Activated CD4-positive, CD25-positive, alpha-beta regulatory T cell treated with anti-CD3 and anti-CD28 coated beads, Interleukin-2, amount 50 U/mL, for 72 hours (primary cell): ENCODE measurements around the gene ACTMAP.
A peak's percentile ranks its signal among the peaks of the same experiment; 100 is the strongest.

Experiments used
- DNase-seq: peaks from one replicate; pipeline ENCODE4 v3.0.0; 2021

ACTMAP gene

DNA sequence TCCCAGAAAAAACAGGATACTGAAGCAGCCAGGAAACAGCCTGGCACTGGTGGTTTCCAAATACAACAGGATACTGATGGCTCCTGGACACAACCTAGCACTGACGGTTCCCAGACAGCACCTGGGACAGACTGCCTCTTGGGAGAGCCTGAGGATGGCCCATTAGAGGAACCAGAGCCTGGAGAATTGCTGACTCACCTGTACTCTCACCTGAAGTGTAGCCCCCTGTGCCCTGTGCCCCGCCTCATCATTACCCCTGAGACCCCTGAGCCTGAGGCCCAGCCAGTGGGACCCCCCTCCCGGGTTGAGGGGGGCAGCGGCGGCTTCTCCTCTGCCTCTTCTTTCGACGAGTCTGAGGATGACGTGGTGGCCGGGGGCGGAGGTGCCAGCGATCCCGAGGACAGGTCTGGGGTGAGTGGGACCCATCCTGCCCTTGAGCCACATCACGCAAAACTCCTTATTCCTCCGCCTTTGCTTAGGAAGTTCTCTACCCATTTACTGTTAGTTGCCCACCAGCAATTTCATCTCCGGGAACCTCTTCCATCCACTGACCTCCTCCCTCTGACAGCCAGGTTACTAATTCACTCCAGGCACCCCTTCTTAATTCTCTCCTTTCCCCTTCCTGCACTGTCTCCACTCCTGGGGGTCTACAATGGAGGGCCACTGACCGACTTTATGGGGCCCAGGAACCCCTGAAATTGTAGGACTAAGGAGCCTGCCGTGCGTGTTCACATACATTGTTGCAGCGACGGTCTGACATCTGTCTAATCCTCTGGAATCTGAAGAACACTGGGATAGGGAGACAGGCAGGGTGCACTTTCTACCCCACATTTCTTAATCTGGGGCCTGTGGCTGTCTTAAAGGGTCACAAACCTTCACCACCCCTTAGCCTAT is 32.1 kb downstream of the ACTMAP start:
- no peak for DNase-seq

DNA sequence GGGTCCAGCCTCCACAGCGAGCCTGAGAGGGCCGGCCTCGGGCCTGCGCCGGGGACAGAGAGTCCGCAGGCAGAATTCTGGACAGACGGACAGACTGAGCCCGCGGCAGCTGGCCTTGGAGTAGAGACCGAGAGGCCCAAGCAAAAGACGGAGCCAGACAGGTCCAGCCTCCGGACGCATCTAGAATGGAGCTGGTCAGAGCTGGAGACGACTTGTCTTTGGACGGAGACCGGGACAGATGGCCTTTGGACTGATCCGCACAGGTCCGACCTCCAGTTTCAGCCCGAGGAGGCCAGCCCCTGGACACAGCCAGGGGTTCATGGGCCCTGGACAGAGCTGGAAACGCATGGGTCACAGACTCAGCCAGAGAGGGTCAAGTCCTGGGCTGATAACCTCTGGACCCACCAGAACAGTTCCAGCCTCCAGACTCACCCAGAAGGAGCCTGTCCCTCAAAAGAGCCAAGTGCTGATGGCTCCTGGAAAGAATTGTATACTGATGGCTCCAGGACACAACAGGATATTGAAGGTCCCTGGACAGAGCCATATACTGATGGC is 32.9 kb downstream of the ACTMAP start:
- DNase-seq, result no peak

DNA sequence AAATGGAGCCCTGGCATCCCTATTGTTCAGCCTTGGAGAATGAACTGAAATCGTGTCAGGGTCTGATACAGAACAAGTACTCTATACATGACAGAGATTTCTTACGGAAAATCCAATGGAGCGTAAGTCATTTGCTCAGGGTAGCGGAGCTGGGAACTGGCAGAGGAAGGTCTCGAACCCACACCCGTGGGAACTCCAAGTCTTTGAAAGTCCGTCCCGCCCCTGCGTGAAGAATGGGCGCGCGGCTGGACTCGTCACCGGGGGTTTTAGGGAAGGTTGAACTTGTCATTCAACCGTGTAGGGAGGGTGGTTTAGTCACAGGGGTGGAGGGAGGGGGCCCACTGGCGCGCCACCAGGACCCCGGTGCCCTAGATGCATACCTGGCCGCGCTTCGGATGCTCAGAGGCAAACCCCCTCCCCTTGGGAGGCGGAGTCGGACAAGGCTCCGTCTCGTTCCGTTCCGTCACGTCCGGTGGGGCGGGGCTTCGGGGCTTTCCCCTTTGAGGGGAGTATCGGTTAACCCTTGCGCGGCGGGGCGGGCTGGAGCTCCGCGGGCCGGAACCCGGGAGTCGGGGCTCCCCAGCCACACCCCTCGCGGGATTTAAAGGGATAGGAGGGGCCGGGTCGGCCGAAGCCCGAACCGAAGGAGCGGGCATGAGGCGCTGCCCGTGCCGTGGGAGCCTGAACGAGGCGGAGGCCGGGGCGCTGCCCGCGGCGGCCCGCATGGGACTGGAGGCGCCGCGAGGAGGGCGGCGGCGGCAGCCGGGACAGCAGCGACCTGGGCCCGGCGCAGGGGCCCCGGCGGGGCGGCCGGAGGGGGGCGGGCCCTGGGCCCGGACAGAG is 33.6 kb downstream of the ACTMAP start, which contains the start of the genes COQ8B and ITPKC:
COQ8B (minus strand) TSS at position 405 of the 843 bp plus-strand sequence. CDS start 2,254 bp downstream, outside the sequence.
ITPKC (plus strand) TSS at position 631 of the 843 bp plus-strand sequence; CDS start at position 655, 24 bp downstream.
- peak; percentile 100 for DNase-seq

DNA sequence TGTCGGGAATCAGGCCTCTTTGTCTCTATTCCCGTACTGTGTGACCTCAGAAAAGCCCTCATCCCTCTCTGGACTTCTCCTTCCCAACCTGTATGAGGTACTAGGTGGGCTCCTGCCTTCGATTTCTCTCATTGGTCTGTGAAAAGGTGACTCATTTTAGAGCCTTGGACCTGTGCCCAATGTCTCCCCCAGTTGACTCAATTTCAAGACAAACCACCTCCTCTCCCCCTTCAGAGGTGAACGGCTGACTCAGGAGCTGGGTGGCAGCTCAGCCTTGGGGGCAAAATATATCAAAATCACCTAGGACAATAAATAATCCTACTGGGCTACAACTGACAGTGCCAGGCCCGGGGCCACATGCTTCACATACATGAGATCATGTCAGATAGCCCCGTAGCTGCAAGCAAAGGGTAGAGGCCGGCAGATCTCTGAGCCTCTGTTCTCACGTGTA is 34.2 kb downstream of the ACTMAP start:
- no peak for DNase-seq

DNA sequence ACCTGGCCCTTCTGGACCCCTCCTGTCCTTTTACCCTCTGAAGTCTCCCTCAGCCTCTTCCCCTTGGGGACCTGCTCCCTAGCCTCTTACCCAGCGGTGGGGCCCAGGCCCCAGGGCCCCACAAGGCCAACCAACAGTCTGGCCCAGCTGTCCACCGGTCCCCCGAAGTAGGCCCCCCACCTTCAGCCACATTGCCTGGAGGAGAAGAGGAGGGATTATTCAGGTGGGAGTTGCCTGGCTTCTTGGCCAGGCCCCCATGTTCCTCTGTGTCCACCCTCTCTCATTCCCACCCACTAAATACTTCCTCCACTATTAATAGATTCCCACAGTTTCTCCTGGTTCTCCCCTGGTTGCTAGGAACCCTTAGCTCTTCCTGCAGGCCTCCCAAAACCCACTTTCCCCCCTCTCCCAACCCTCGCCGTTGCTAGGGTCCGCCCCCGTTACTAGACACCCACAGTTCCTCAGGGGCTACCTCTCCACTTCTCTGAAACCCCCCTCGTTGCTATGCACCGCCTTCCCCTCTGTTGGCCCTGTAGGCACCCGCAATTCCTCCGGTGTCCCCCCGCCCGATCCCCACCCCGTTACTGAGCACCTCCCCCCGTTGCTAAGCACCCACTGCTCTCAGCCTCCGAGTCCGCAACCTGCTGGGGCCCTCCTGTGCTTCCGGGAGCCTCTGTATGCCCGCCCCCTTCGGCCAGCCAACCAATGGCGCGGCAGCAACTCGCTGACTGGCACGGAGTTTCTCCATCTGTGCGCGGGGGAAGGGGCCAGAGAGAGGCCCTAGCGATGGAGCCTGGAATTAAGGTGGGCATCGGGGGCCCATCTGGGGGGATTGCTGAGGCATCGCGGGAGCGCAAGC is 35.6 kb downstream of the ACTMAP start:
- peak; percentile 92 for DNase-seq

DNA sequence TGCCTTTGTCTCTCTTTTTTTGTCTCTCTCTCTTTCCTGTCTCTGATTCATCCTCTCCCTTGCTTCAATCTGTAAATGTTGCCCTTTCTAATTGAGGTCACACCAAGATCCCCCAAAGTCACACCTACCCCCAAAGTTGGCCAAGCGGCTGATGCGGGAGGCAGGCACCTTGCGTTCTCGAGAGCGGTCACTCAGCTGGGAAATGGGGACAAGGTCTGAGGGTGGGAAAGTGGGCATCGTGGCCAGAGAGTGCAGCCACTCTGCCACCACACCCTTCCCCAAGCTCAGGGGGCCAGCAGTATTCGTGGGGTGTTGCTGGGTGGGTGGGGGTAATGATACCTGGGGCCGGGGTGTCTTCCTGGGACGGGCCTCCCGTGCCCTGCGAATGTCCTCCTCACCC is 36.3 kb downstream of the ACTMAP start:
- DNase-seq, result no peak

DNA sequence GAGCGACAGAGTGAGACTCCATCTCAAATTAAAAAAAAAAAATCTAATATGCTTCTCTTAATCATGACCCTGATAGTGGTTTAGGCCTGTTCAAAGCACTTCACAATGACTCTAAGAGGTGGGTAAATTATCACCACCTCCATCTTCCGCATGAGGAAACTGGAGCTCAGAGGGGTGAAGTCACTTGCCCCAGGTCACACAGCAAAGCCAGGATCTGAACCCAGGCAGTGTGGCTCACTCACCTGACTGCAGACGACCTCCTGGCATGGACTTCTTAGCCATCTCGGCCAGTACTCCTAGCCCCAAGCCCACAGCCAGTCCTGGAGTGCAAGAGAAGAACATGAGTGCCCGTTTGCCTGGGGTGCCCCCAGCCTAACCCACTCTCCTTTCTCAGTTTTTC is 40.5 kb downstream of the ACTMAP start:
- no peak for DNase-seq

DNA sequence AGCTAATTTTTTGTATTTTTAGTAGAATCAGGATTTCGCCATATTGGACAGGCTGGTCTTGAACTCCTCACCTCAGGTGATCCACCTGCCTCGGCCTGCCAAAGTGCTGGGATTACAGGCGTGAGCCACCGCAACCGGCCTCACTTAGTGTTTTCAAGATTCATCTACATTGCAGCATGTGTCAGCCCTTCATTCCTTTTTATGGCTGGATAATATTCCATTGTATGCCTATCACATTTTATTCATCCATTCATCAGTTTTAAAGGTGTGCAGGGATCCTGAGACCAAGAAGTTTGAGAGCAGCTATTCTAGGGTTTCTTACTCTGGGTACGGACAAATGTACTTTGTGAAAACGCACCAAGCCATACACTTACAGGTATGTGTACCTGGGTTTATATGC is 42.7 kb downstream of the ACTMAP start:
- no peak for DNase-seq

DNA sequence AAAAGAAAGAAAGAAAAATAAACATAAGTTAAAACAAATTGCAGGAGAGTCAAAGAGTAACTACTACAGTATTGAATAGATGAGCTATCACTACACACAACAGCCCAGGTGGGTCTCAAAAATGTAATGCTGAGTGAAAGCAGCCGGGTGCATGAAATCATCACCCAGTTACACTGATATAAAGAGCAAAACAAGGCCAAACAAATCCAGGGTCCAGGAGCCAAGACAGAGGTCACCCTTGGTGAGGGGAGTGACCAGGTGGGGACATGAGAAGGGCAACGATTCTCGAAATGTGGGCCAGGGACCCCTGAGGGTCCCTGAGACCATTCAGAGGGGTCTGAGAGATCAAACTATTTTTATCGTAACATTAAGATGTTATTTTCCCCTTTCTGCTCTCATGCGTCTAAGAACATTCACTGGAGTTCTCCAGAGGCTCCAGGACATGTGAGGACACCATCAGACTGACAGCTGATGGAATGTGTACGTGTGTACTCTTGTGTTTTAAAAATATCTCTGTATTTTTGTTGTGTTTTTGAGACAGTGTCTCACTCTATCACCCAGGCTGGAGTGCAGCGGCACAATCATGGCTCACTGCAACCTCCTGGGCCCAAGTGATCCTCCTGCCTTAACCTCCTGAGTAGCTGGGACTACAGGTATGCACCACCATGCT is 44.2 kb downstream of the ACTMAP start:
- no peak for DNase-seq

DNA sequence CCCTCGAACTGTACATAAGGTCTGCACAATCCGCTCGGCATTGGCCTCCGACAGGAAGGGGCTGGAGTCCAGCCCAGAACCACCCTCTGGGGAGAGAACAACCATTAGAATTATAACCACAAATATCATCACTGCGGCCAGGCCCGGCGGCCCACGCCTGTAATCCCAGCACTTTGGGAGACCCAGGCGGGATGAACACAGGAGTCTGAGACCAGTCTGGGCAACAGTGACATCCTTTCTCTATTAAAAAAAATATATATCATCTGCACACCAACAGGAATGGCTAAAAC is 45.0 kb downstream of the ACTMAP start:
- no peak for DNase-seq

DNA sequence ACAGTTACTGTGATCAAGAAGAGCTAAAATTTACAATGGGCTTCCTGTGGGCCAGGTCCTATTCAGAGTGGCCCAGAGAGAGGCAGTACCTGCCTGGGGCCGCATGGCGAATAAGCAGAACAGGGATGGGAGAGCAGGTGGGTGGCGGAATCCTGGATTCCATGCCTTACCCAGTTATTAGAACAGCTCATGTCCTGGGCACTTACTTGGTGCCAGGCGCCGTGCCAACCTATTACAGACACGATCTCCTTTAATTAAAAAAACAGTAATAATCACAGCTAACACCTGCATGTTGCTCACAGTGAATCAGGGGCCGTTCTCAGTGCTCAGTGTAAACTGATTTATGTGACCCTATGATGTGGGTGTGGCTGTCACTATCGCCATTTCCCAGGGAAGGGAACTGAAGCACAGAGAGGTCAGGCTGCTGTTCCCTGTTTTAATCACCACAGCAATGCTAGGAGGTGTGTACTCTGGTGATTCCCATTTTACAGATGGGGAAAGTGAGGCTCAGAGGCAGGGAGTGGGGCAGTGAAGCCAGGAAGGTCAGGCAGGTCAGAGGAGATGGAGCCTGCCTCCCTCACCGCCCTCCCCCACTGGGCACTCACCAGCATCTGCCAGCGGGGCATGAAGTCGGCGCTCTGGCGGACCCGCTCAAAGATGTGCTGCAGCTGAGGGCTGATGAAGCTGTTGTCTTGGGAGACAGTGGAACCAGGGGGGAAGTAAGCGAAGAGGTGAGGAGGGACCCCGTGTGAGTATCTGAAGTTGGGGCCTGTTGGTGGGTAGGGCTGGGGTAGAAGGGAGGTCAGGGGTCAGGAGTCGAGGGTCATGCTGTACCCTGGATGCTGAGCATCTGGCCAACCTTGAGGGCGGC is 45.6 kb downstream of the ACTMAP start:
- no peak for DNase-seq

DNA sequence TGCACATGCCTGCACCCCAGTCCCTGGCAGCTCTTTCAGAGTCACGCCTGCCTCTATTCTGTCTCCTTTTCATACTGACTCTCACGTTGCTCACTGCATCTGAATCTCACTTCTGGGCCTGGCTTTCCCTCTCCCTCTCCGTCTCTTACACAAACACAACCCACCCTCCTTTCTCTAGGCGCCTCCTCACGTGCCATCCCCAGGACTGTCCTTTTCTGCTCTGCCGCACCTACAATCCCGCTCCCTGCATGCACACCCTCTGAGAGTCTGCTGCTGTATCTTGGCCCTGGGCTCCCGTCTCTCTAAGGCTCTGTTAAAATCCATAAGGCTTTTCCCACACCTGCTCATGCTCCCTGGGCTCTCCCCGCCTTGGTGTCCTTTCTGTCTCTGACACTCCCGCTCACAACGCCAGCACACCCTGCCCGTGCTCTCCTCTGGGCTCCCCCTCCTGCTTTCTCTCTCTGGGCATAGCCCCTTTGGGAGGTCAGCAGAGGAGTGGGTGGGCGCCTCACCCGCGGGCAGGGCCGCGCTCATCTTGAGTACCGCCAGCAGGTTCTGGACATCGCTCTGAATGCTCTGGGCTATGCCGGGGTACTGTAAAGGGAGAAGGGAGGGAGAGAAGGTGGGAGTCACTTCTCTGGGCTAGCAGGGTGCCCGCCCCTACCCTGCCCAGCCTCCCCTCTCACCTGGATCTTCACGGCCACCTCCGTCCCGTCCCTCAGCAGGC is 47.1 kb downstream of the ACTMAP start:
- DNase-seq, result no peak

DNA sequence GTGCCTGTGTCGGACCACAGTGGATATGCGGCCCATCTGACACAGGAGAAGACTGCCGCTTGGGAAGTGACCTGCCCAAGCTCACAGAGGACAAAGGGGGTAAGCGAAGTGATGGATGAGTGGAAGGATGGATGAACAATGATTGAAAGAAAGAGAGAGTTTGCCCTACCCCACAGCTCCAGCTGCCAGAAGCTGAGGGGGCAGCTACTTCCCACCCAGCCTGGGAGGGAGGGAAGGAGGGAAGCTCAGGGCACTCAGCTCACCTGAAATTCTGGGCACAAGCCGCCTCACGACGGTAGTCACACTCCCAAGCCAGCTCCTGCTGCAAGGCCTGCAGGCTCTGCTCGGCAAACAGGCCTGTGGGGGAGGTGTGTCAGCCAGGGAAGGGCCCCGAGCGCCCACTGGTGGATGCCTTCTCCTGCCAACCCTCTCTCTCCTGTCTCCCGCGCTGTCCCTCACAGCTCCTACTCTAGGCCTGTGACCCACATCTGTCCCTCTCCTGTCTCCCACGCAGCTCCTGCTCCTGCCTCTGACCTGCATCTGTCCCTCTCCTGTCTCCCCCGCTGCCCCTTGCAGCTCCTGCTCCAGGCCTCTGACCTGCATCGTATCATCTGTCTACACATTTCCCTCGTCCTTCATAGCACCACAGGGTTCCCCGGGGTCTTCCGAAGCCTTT is 47.8 kb downstream of the ACTMAP start:
- no peak for DNase-seq

DNA sequence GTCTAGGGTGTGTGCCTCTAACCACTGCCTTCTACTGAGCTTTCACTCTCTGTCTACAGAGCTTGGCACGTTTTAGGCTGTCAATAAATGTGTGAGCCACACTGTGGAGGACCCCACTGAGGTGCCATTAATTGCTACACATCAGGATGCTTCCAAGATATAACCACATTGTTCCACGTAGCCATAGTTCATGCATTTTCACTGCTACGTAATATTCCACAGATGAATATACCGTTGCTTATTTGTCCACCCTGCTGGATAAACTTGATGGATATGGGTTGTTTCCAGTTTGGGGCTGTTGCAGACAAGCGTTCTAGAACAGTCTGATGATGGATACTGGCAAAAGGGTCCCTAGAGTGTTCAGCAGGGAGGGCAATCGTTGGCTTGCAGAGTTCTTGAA is 48.5 kb downstream of the ACTMAP start:
- no peak for DNase-seq

DNA sequence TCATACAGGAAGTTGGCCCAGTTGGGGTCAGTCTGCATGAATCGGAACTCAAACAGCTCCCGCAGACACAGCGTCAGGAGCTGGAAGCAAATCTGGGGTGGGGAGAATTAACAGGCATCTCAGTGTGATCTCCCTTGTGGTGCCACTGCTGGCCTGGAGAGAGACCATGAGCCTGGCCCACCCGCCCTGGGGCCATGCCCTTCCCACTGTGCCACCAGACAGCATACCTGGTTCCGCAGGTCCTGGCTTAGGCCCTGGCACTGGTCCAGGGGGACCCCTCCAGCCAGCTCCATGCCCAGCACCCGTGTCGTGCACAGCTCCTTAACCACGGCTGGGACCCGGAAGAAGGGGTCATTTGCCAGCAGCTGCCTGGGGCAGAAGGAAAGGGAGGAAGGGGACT is 50.2 kb downstream of the ACTMAP start:
- no peak for DNase-seq

DNA sequence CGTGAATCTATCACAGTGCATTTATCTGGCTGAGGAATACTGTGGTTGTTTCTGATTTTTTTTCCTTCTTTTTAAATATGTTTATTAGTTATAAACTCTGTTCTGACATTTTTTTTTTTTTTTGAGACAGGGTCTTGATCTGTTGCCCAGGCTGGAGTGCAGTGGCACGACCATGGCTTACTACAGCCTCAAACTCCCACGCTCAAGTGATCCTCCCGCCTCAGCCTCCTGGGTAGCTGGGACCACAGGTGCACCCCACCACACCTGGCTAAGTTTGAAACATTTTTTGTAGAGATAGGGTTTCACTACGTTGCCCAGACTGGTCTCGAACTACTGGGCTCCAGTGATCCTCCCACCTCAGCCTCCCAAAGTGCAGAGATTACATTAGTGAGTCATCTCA is 53.3 kb downstream of the ACTMAP start:
- no peak for DNase-seq

DNA sequence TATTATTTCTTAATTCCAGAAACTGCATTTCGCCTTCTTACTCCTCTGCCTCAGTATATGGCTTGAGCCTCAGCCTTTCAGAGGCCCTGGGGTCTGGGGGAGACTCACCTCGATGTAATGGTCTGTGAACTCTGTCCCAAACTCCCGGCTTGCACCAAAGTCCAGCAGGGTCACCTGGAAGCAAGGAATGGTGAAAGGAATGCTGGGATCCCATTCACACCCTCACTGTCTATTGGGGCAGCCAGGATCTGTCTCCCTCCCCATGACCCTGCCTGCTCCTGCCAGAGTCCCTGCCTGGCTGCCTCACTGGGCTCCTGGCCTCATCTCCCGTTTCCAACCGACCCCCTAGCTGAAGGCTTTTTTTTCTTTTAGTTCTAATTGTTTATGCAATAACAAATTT is 54.4 kb downstream of the ACTMAP start:
- DNase-seq, result no peak

DNA sequence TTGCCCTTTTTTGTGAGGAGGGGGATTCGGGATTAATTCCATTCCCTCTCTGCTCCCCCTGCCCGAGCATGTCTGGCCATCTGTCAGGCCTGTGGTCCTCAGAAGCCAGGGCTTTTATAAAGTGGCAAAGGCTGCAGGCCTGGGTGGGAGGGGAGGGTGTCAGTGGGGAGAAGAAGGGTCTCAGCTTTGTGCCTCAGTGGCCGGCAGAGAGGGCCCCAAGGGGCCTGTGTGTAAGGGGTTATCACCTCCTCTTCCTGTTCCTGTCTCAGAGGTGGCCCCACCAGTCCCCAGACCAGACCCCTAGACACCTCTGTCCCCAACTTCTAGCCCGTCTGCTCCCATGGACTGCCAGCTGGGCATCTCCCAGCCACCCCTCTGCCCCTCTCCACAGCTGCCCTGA is 56.4 kb downstream of the ACTMAP start:
- no peak for DNase-seq

DNA sequence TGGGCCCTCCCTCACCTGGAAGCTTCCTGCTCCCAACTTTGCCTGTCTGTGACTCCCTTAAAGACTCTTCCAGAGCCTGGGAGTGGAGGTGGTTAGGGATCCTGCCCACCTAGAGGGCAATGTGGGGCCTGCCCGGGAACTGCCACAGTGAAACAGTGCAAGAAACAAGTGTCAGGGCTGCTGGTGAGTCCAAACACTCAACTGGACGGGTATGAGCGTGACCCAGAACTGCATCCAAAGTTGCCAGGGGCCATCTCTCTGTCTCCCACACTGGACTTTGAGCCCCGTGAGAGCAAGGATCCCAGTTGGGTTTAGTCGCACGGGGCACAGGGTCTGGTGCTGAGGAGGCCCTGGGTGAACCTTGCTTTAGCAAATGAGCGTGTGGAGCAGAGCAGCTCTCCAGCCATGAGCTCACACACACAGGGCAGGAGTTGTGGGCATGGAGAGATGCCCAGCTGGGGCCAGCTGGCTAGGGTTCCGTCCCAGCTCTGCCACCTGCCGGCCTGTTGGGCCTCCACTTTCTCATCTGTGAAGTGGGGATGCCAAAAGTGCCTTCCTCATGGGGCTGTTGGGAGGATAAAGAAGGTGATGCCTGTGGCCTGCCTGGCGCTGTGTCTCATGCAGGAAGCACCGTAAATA is 57.0 kb downstream of the ACTMAP start:
- DNase-seq, result no peak
